Heart left ventricle (tissue), 13 donors: ENCODE data around the gene MPC2.

Source experiments
- CTCF ChIP-seq, 12 donors: fragments of 200-600 bp; sonication (generic) in 4 of 12; IDR thresholded peaks; one replicate each; pipeline versions ENCODE4 v1.5.0 to v1.8.0; 2018 to 2022; ENCODE audit warnings: antibody characterized with exemption in 12 of 12, mild to moderate bottlenecking in 5 of 12
- POLR2A ChIP-seq, 2 donors: fragments of 450-650 bp; IDR thresholded peaks; one replicate each; pipeline ENCODE4 v1.6.1; 2017; ENCODE audit warnings: antibody characterized with exemption in 2 of 2, mild to moderate bottlenecking in 2 of 2, moderate library complexity in 2 of 2
- donor health status: ischemic (EF 13 %, LVEDD 7.1; RV severe dilation, severe dysfunction).
- donor health status: DM: no; HTN: yes; CAD: no.
- donor health status: DM: no; HTN: no; CAD: no.
- donor health status: ischemic (EF 25% LVEDD 6.9; RV normal size, moderate dysfunction).
- donor health status: ischemic (EF 25% LVEDD 5.7; RV mildly dilated, moderate dysfunction).
- donor health status: ischemic (EF 35%, LVEDD 5.7; RV mildly dilated, moderate dysfunction).
- donor health status: nonischemic (EF 11% LVEDD 7.7; RV severe dilation, severe dysfunction).
- donor health status: DM: yes; HTN: yes; CAD: no.
- donor health status: PGD.
- donor health status: ischemic (EF 29% LVEDD 5.4; RV normal size, mild dysfunction).
- donor health status: nonischemic (EF 23%, LVEDD 6.1; RV moderate dilation, normal function).

GRCh38 chr1:167922023-167922422 is 14.8 kb downstream of the MPC2 start:
- TF ChIP-seq CTCF (IDR thresholded peaks at IDR 0.05), result no peak
- TF ChIP-seq POLR2A (IDR thresholded peaks at IDR 0.05), result no peak
